WTC11 (cell line): Measurements from ENCODE around the gene APBA1. TPM values are rescaled to one million over a fixed set of nuclear protein-coding genes. Genes with fewer than 3 reads are reported as not detected.

Experiments used
- ATAC-seq: fragments of 200-7000 bp; cut with Tn5 transposase; 2 replicates; pipeline ENCODE4 v1.10.0; 2021; ENCODE audit warnings: mild to moderate bottlenecking, moderate library complexity
- CTCF ChIA-PET: fragments of 300-600 bp; sonication (Branson Sonifier 250); formaldehyde crosslinking; loops from one replicate; lab custom pipeline; 2021; ENCODE audit warnings: antibody characterized with exemption; lab: Charles Lee
- POLR2A ChIA-PET: fragments of 350-600 bp; sonication (Branson Sonifier 250); formaldehyde crosslinking; loops from one replicate; lab custom pipeline; 2021; ENCODE audit warnings: antibody characterized with exemption; lab: Charles Lee
- DNase-seq: peaks from one replicate; pipeline ENCODE4 v3.0.0; 2021; ENCODE audit warnings: low spot score
- H3K27ac Mint-ChIP-seq: 2 replicates; pipeline ENCODE4 v1.8.0; 2021; ENCODE audit warnings: mixed read lengths
- H3K27me3 Mint-ChIP-seq: 2 replicates; pipeline ENCODE4 v1.8.0; 2021; ENCODE audit warnings: low read depth, mild to moderate bottlenecking, moderate library complexity, mixed read lengths
- H3K36me3 Mint-ChIP-seq: 2 replicates; pipeline ENCODE4 v1.8.0; 2021; ENCODE audit warnings: mixed read lengths
- H3K4me1 Mint-ChIP-seq: 2 replicates; pipeline ENCODE4 v1.8.0; 2022; ENCODE audit warnings: mixed read lengths
- H3K4me3 Mint-ChIP-seq: 2 replicates; pipeline ENCODE4 v1.8.0; 2021; ENCODE audit warnings: mild to moderate bottlenecking, moderate library complexity, mixed read lengths
- H3K9me3 Mint-ChIP-seq: 2 replicates; pipeline ENCODE4 v1.8.0; 2021; ENCODE audit warnings: mixed read lengths
- ATF1 ChIP-seq: sonication (generic); formaldehyde crosslinking; IDR thresholded peaks from 2 replicates; pipeline ENCODE4 v1.8.1; 2023; ENCODE audit warnings: mild to moderate bottlenecking, moderate library complexity, missing genetic modification reagents
- ELF4 ChIP-seq: sonication (generic); formaldehyde crosslinking; IDR thresholded peaks from 2 replicates; pipeline ENCODE4 v1.8.1; 2022; ENCODE audit warnings: low read depth, mild to moderate bottlenecking, moderate library complexity, missing genetic modification reagents
- ESRRA ChIP-seq: sonication (generic); formaldehyde crosslinking; IDR thresholded peaks from 2 replicates; pipeline ENCODE4 v1.8.1; 2022; ENCODE audit warnings: mild to moderate bottlenecking, missing genetic modification reagents, borderline replicate concordance
- JAZF1 ChIP-seq: fragments of 250-450 bp; sonication (Bioruptor Pico); IDR thresholded peaks from 2 replicates; pipeline ENCODE4 v1.9.0; 2021; ENCODE audit warnings: moderate library complexity, mild to moderate bottlenecking, inconsistent platforms
- NFYB ChIP-seq: sonication (generic); formaldehyde crosslinking; conservative IDR thresholded peaks from 2 replicates; pipeline ENCODE4 v1.8.0; 2022; ENCODE audit warnings: low read depth, missing genetic modification reagents
- OVOL2 ChIP-seq: fragments of 250-450 bp; sonication (Bioruptor Pico); IDR thresholded peaks from 2 replicates; pipeline ENCODE4 v1.9.0; 2021; ENCODE audit warnings: mild to moderate bottlenecking, borderline replicate concordance
- SOX15 ChIP-seq: fragments of 250-450 bp; sonication (Bioruptor Pico); IDR thresholded peaks from 2 replicates; pipeline ENCODE4 v1.9.0; 2021; ENCODE audit warnings: mild to moderate bottlenecking
- TCF7 ChIP-seq: sonication (generic); formaldehyde crosslinking; IDR thresholded peaks from 2 replicates; pipeline ENCODE4 v1.8.0; 2022; ENCODE audit warnings: mild to moderate bottlenecking, low read depth, missing genetic modification reagents, moderate library complexity
- ZNF219 ChIP-seq: sonication (generic); formaldehyde crosslinking; IDR thresholded peaks from 2 replicates; pipeline ENCODE4 v1.8.0; 2023; ENCODE audit warnings: missing genetic modification reagents, mild to moderate bottlenecking, borderline replicate concordance
- ZNF396 ChIP-seq: fragments of 250-450 bp; sonication (Bioruptor Pico); IDR thresholded peaks from 2 replicates; pipeline ENCODE4 v1.8.0; 2021; ENCODE audit warnings: mild to moderate bottlenecking, moderate library complexity, borderline replicate concordance
- ZNF671 ChIP-seq: fragments of 250-450 bp; sonication (Bioruptor Pico); IDR thresholded peaks from 2 replicates; pipeline ENCODE4 v1.8.0; 2021; ENCODE audit warnings: mild to moderate bottlenecking
- total RNA-seq: library from RNA; stranded (reverse); gene quantifications from 3 replicates; pipeline ENCODE4 v1.2.3, GENCODE V29; 2021
- TF ChIP-seq, protein P1 (sequence below): fragments of 250-450 bp; sonication (Bioruptor Pico); IDR thresholded peaks from 2 replicates; pipeline ENCODE4 v1.8.0; 2021; ENCODE audit warnings: mild to moderate bottlenecking
- TF ChIP-seq, protein P2 (sequence below): sonication (generic); formaldehyde crosslinking; IDR thresholded peaks from 2 replicates; pipeline ENCODE4 v1.8.1; 2022; ENCODE audit warnings: low read depth, missing genetic modification reagents, borderline replicate concordance
- TF ChIP-seq, protein P3 (sequence below): sonication (generic); formaldehyde crosslinking; conservative IDR thresholded peaks from 2 replicates; pipeline ENCODE4 v1.8.1; 2022; ENCODE audit warnings: mild to moderate bottlenecking, missing genetic modification reagents
- TF ChIP-seq, protein P4 (sequence below): sonication (generic); formaldehyde crosslinking; IDR thresholded peaks from 2 replicates; pipeline ENCODE4 v1.8.0; 2023; ENCODE audit warnings: missing genetic modification reagents, mild to moderate bottlenecking, borderline replicate concordance
- TF ChIP-seq, protein P5 (sequence below): sonication (generic); formaldehyde crosslinking; IDR thresholded peaks from 2 replicates; pipeline ENCODE4 v1.8.1; 2023; ENCODE audit warnings: mild to moderate bottlenecking, missing genetic modification reagents, moderate library complexity
- TF ChIP-seq, protein P6 (sequence below): sonication (generic); formaldehyde crosslinking; IDR thresholded peaks from 2 replicates; pipeline ENCODE4 v1.8.0; 2022; ENCODE audit warnings: mild to moderate bottlenecking, missing genetic modification reagents

The APBA1 gene
- total RNA-seq, 1 experiment from 2014 or later, result 0.94 TPM

DNA sequence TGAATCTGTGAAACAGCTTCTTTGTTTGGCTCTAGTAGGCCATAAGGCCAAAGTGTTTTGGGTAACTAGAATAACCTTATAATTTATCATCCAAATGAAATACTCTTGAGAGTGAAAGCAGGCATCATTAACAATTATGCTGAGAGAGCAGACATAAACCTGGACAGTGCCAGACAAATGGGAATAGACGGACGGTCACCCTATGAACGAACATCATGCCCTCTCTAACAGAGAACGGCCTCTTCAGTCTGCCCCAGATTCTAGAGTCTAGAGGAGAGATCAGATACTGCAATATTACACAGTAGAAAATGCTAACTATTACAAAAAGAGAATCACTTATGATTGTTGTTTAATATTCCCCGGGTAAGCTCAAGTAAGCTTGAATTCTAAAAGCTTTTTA, 68.5 kb downstream of the APBA1 start (continued):
- TF ChIP-seq, protein P1, sequence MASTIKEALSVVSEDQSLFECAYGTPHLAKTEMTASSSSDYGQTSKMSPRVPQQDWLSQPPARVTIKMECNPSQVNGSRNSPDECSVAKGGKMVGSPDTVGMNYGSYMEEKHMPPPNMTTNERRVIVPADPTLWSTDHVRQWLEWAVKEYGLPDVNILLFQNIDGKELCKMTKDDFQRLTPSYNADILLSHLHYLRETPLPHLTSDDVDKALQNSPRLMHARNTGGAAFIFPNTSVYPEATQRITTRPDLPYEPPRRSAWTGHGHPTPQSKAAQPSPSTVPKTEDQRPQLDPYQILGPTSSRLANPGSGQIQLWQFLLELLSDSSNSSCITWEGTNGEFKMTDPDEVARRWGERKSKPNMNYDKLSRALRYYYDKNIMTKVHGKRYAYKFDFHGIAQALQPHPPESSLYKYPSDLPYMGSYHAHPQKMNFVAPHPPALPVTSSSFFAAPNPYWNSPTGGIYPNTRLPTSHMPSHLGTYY, result no peak

DNA sequence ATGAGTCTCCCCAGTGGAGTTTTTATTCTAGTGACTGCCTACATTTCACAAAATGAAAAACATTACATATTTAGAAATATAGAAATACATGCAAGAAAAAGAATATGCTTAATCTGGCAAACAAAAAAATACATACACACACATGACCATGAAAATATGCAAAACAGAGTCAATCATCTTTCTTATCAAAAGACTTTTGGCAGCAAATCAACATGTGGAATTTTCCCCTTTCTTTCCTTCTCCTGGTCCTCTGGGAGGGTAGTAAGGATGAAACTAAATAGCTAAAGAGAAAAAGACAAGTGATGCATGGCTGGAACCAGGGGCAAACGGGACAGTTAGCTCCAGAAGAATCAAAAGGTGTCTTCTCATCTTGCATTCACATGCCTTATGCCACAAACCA, 69.4 kb downstream of the APBA1 start:
- no peaks in the 10 kb centered on the region for H3K36me3 Mint-ChIP-seq
- H3K4me1 Mint-ChIP-seq, result no peaks in the 10 kb centered on the region
- H3K4me3 Mint-ChIP-seq, result no peak overlapping the region
- POLR2A ChIA-PET, result no interaction called here
- H3K27ac Mint-ChIP-seq, result no peak overlapping the region
- no peaks in the 10 kb centered on the region for H3K9me3 Mint-ChIP-seq
- DNase-seq, result no peak
- no peaks in the 10 kb centered on the region; the same call in 1 of the 2 replicates for H3K27me3 Mint-ChIP-seq
- CTCF ChIA-PET, result no interaction called here
- TF ChIP-seq ZNF671 (no peak), TCF7 (CRISPR knock-in tag) (no peak), SOX15 (no peak), ELF4 (CRISPR knock-in tag) (no peak), JAZF1 (CRISPR knock-in tag) (no peak), NFYB (CRISPR knock-in tag) (no peak), OVOL2 (CRISPR knock-in tag) (no peak), ZNF219 (CRISPR knock-in tag) (no peak), ESRRA (CRISPR knock-in tag) (no peak), ATF1 (CRISPR knock-in tag) (no peak), ZNF396 (CRISPR knock-in tag) (no peak)
- TF ChIP-seq, protein P2, sequence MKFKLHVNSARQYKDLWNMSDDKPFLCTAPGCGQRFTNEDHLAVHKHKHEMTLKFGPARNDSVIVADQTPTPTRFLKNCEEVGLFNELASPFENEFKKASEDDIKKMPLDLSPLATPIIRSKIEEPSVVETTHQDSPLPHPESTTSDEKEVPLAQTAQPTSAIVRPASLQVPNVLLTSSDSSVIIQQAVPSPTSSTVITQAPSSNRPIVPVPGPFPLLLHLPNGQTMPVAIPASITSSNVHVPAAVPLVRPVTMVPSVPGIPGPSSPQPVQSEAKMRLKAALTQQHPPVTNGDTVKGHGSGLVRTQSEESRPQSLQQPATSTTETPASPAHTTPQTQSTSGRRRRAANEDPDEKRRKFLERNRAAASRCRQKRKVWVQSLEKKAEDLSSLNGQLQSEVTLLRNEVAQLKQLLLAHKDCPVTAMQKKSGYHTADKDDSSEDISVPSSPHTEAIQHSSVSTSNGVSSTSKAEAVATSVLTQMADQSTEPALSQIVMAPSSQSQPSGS (CRISPR knock-in tag), result no peak
- TF ChIP-seq, protein P3, sequence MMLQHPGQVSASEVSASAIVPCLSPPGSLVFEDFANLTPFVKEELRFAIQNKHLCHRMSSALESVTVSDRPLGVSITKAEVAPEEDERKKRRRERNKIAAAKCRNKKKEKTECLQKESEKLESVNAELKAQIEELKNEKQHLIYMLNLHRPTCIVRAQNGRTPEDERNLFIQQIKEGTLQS (CRISPR knock-in tag), result no peak
- TF ChIP-seq, protein P4, sequence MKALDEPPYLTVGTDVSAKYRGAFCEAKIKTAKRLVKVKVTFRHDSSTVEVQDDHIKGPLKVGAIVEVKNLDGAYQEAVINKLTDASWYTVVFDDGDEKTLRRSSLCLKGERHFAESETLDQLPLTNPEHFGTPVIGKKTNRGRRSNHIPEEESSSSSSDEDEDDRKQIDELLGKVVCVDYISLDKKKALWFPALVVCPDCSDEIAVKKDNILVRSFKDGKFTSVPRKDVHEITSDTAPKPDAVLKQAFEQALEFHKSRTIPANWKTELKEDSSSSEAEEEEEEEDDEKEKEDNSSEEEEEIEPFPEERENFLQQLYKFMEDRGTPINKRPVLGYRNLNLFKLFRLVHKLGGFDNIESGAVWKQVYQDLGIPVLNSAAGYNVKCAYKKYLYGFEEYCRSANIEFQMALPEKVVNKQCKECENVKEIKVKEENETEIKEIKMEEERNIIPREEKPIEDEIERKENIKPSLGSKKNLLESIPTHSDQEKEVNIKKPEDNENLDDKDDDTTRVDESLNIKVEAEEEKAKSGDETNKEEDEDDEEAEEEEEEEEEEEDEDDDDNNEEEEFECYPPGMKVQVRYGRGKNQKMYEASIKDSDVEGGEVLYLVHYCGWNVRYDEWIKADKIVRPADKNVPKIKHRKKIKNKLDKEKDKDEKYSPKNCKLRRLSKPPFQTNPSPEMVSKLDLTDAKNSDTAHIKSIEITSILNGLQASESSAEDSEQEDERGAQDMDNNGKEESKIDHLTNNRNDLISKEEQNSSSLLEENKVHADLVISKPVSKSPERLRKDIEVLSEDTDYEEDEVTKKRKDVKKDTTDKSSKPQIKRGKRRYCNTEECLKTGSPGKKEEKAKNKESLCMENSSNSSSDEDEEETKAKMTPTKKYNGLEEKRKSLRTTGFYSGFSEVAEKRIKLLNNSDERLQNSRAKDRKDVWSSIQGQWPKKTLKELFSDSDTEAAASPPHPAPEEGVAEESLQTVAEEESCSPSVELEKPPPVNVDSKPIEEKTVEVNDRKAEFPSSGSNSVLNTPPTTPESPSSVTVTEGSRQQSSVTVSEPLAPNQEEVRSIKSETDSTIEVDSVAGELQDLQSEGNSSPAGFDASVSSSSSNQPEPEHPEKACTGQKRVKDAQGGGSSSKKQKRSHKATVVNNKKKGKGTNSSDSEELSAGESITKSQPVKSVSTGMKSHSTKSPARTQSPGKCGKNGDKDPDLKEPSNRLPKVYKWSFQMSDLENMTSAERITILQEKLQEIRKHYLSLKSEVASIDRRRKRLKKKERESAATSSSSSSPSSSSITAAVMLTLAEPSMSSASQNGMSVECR (CRISPR knock-in tag), result no peak
- TF ChIP-seq, protein P5, sequence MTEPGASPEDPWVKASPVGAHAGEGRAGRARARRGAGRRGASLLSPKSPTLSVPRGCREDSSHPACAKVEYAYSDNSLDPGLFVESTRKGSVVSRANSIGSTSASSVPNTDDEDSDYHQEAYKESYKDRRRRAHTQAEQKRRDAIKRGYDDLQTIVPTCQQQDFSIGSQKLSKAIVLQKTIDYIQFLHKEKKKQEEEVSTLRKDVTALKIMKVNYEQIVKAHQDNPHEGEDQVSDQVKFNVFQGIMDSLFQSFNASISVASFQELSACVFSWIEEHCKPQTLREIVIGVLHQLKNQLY, result no peak
- TF ChIP-seq, protein P6, sequence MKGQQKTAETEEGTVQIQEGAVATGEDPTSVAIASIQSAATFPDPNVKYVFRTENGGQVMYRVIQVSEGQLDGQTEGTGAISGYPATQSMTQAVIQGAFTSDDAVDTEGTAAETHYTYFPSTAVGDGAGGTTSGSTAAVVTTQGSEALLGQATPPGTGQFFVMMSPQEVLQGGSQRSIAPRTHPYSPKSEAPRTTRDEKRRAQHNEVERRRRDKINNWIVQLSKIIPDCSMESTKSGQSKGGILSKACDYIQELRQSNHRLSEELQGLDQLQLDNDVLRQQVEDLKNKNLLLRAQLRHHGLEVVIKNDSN (CRISPR knock-in tag), result no peak
- ATAC-seq, result no peak
